Adrenal gland (tissue), 12 donors: ENCODE measurements around the gene TECRL. TPM values are rescaled to one million over a fixed set of nuclear protein-coding genes. Genes with fewer than 3 reads are reported as not detected.

Experiments
- DNase-seq, 7 donors: peaks; one replicate each; pipeline ENCODE4 v3.0.0-alpha.2; 2019 to 2020
- H3K27ac ChIP-seq, 5 donors: fragments of 200-600 bp; sonication (generic) in 4 of 5; 1 replicate in 3 of 5; 2 replicates in 2 of 5; pipeline versions ENCODE4 v1.5.1 to v1.8.0; 2016 to 2020; ENCODE audit warnings: mild to moderate bottlenecking in 1 of 5
- H3K27me3 ChIP-seq: fragments of 200-600 bp; 2 replicates; pipeline ENCODE4 v1.8.0; 2021
- H3K36me3 ChIP-seq, 2 donors: fragments of 200-600 bp; replicated peaks in 1 of 2; 1 replicate in 1 of 2; 2 replicates in 1 of 2; pipeline versions ENCODE4 v1.5.1 to v1.8.0; 2018 to 2022
- H3K4me1 ChIP-seq, 2 donors: fragments of 200-600 bp; replicated peaks in 1 of 2; 1 replicate in 1 of 2; 2 replicates in 1 of 2; pipeline versions ENCODE4 v1.5.1 to v1.8.0; 2018 to 2021
- H3K4me3 ChIP-seq, 4 donors: fragments of 200-600 bp; sonication (generic) in 3 of 4; one replicate each; pipeline ENCODE4 v1.5.1; 2016 to 2018
- H3K9me3 ChIP-seq, 3 donors: fragments of 200-600 bp; sonication (generic) in 1 of 3; replicated peaks in 1 of 3; 1 replicate in 2 of 3; 2 replicates in 1 of 3; pipeline versions ENCODE4 v1.5.1 to v1.8.0; 2016 to 2021
- CTCF ChIP-seq, 6 experiments: fragments of 450-650 bp in 4 of 6; fragments of 200-600 bp in 2 of 6; sonication (generic) in 1 of 6; IDR thresholded peaks; 1 replicate in 5 of 6; 2 replicates in 1 of 6; pipeline versions ENCODE4 v1.5.1 to v1.8.0; 2016 to 2021; ENCODE audit warnings: antibody characterized with exemption in 6 of 6, mild to moderate bottlenecking in 2 of 6, moderate library complexity in 1 of 6
- POLR2A ChIP-seq, 2 donors: fragments of 450-650 bp; IDR thresholded peaks; one replicate each; pipeline ENCODE4 v1.6.1; 2017; ENCODE audit warnings: antibody characterized with exemption in 2 of 2, mild to moderate bottlenecking in 2 of 2, moderate library complexity in 1 of 2
- WGBS, 4 donors: extraction: QIAGEN DNeasy Blood & Tissue Kit in 2 of 4; methylation state at CpG; one replicate each; pipeline versions ENCODE4 v1.1.5 to v1.1.7; 2013 to 2017; 5-methylcytosine and 5-hydroxymethylcytosine counted together
- intact Hi-C, 2 donors: fragments of 100-400 bp; cut with DNase I; formaldehyde crosslinking; loops; one replicate each; pipeline versions ENCODE4 v1.14.1 to v1.15.0; 2022 to 2023
- polyA plus RNA-seq, 3 donors: library from polyadenylated mRNA; stranded (reverse); fragments of 200-250 nt in 2 of 3; fragments of 350-450 nt in 1 of 3; fragmentation: Illumina TruSeq in 1 of 3; extraction: RNeasy Lipid Tissue Mini Kit (QIAGEN cat#74804) in 1 of 3; gene quantifications; one replicate each; pipeline ENCODE4 v1.2.3, GENCODE V29; 2013 to 2014
- total RNA-seq, 9 donors: library from RNA; depleted of rRNA in 4 of 9; stranded (reverse); fragments of >200 nt in 4 of 9; fragments of 120-200 nt in 1 of 9; fragmentation: NEBNext Ultra II Directional in 1 of 9; extraction: Animal tissue kit (Norgen Biotek cat#: 25700) in 1 of 9; gene quantifications; one replicate each; pipeline versions ENCODE4 v1.1.0 to v1.2.4, GENCODE V29; 2013 to 2023
- donor health status: healthy with polysubstance abuse.
- donor health status: Bipolar disorder and iron deficiency.
- donor health status: DM: yes; HTN: yes; CAD: no.
- donor health status: DM: no; HTN: no; CAD: no.
- donor health status: DM: no; HTN: no; CAD: no.
- donor health status: DM: yes; HTN: yes; CAD: no.

TECRL gene
- total and polyA plus RNA-seq, 12 donors, result 0.14 to 7.9 (median 0.54) TPM; not detected in 2

- H3K4me1 ChIP-seq, result no peaks in the 10 kb centered on the region
- no peak overlapping the region for H3K4me3 ChIP-seq
- intact Hi-C loops, result no loop called here
- H3K36me3 ChIP-seq, result no peaks in the 10 kb centered on the region
- 69 to 88% (median 81%) methylated on average over 2 of the region's 2 CpGs for WGBS, 4 donors
- no peak overlapping the region for H3K27ac ChIP-seq
- no peaks in the 10 kb centered on the region for H3K9me3 ChIP-seq
- no peak for DNase-seq
- H3K27me3 ChIP-seq, result no peaks in the 10 kb centered on the region
- TF ChIP-seq CTCF (IDR thresholded peaks at IDR 0.05), result no peak
- TF ChIP-seq POLR2A (IDR thresholded peaks at IDR 0.05), result no peak
Observed at GRCh38 chr4:64334964-64335363, 74.3 kb downstream of the TECRL start.

- TF ChIP-seq POLR2A (IDR thresholded peaks at IDR 0.05) (no peak), CTCF (IDR thresholded peaks at IDR 0.05) (no peak)
- intact Hi-C loops, result no loop called here
- Histone ChIP-seq H3K4me1 (no peaks in the 10 kb centered on the region), H3K27ac (no peak overlapping the region), H3K27me3 (no peaks in the 10 kb centered on the region), H3K9me3 (no peaks in the 10 kb centered on the region), H3K4me3 (no peak overlapping the region), H3K36me3 (no peaks in the 10 kb centered on the region)
- no peak for DNase-seq
- WGBS, 4 donors, result 40 to 82% (median 61%) methylated on average over 3 of the region's 3 CpGs
Observed at GRCh38 chr4:64330143-64330542, 79.1 kb downstream of the TECRL start.

DNA sequence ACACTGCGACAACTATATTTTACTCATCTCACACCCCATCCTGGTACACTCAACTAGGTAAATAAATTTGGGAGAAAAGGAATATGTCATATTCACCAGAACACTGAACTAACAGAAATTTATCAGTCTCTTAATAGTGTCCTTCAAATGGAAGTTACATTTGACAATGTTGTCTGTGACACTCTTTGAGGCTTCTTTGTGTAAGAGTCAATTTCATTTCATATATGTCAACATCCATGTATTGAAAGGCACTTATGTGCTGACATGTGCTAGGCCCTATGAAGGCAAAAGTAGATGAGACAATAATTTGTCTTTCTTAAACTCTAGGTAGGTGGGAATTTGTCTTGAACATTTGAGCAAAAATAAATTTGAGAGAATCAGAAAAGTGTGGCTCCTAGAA lies 82.0 kb downstream of the TECRL start:
- Histone ChIP-seq H3K36me3 (no peaks in the 10 kb centered on the region), H3K4me3 (no peak overlapping the region), H3K4me1 (no peaks in the 10 kb centered on the region), H3K27me3 (no peaks in the 10 kb centered on the region), H3K9me3 (no peaks in the 10 kb centered on the region), H3K27ac (no peak overlapping the region)
- intact Hi-C loops, result no loop called here
- 86 to 92% (median 89%) methylated on average over 1 of the region's 1 CpG for WGBS, 4 donors
- TF ChIP-seq CTCF (IDR thresholded peaks at IDR 0.05) (no peak), POLR2A (IDR thresholded peaks at IDR 0.05) (no peak)
- no peak for DNase-seq

DNA sequence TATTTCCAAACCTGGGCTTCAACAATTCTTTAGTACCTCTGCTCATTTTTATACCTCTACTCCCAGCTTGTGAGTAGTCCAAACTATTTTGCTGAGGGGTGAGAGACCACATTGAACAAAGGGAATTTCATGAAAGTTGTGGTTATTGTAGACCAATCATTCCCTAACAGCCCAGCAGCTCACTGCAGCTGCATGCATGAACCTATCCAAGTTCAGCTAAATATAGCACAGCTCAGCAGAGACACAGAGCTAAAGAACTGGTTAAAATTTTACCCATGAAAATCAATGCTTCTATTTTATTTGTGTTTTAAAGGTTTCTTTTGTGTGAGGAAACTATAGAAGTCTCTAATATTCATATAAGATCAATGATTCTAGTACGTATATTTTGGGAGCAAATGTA lies 82.7 kb downstream of the TECRL start:
- WGBS, 4 donors, result 78 to 87% (median 80%) methylated on average over 1 of the region's 1 CpG
- H3K4me3 ChIP-seq, result no peak overlapping the region
- no peaks in the 10 kb centered on the region for H3K9me3 ChIP-seq
- no peaks in the 10 kb centered on the region for H3K36me3 ChIP-seq
- no peaks in the 10 kb centered on the region for H3K4me1 ChIP-seq
- H3K27me3 ChIP-seq, result no peaks in the 10 kb centered on the region
- intact Hi-C loops, result no loop called here
- H3K27ac ChIP-seq, result no peak overlapping the region
- no peak for DNase-seq
- TF ChIP-seq POLR2A (IDR thresholded peaks at IDR 0.05) (no peak), CTCF (IDR thresholded peaks at IDR 0.05) (no peak)
